ENCODE results near the gene MYEF2.

The MYEF2 gene

DNA sequence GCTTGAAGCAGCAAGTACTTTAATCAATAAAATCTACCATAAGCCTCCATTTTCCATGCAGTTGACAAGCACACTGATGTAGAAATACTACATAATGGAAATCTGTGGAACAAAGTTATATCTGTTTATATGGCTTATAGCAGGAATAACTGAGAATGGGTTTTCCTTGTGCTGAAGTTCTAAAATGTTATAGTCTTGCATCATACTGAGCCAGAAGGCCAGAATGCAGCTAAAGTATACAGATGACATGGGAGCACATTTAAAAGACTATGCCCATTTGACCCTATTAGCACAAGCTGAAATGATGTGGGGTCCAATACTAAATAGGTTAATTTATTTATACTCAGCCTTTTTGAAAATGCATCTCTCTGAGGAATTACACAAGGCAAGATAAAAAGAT, 32.2 kb downstream of the MYEF2 start:
- Histone ChIP-seq H2AK5ac (ENCODE audit: low read length) (no peak overlapping the region), H3K23ac (ENCODE audit: low read length) (no peak overlapping the region)

DNA sequence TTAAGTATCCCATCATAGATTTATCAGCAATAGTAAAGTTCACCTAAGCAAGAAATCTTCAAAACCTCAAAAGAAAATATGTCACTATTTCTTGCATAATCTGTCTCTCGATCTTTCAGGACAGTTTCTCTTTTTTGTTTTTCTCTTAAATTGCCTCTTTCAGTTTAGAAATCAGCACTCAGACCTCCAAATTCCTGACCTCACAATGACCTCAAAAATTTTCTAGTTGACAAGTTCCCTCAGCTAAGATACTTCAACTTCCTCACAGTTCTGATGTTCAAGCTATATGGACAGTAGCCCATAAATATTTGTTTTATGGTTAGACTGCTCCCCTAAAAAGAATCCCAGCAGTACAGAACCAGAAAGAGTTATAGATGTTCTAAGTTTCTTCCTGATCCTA, 33.2 kb downstream of the MYEF2 start:
- Histone ChIP-seq H3K27me3 (ENCODE audit: insufficient read depth, low read length, poor library complexity) (no peaks in the 10 kb centered on the region), H2BK120ac (ENCODE audit: low read depth, low read length) (no peak overlapping the region), H3K4me2 (ENCODE audit: low read length) (no peak overlapping the region), H4K5ac (ENCODE audit: low read length) (no peak overlapping the region), H3K9ac (ENCODE audit: low read length) (no peak overlapping the region), H3K79me1 (ENCODE audit: low read length) (no peaks in the 10 kb centered on the region), H2AK5ac (ENCODE audit: low read length) (no peak overlapping the region), H3K23ac (ENCODE audit: low read length) (no peak overlapping the region), H3K4me3 (ENCODE audit: low read length) (no peak overlapping the region), H3K79me2 (ENCODE audit: control insufficient read depth, insufficient read depth, low read length) (no peaks in the 10 kb centered on the region), H3K4me1 (ENCODE audit: control insufficient read depth, low read depth, low read length) (no peaks in the 10 kb centered on the region), H3K36me3 (ENCODE audit: control insufficient read depth, insufficient read depth, low read length) (no peaks in the 10 kb centered on the region), H2BK5ac (ENCODE audit: low read length) (no peak overlapping the region), H4K8ac (ENCODE audit: low read depth, low read length) (no peak overlapping the region), H3K56ac (ENCODE audit: low read length) (no peak overlapping the region), H3K4ac (ENCODE audit: low read depth, low read length) (no peak overlapping the region), H3K27ac (ENCODE audit: low read depth, low read length) (no peak overlapping the region), H2BK15ac (replicated peaks; ENCODE audit: low read depth) (no peak overlapping the region), H3K18ac (ENCODE audit: low read length) (no peak overlapping the region)
- DNase-seq: no peak
- WGBS (ENCODE audit: extremely low coverage, insufficient coverage, low lambda C conversion rate): no CpG with 5 or more reads among the region's 1 CpG

More for the DNA sequence above, 32.2 kb downstream of the MYEF2 start:
- Histone ChIP-seq H3K4ac (ENCODE audit: low read depth, low read length) (no peak overlapping the region), H3K9ac (ENCODE audit: low read length) (no peak overlapping the region), H2BK120ac (ENCODE audit: low read depth, low read length) (no peak overlapping the region), H3K36me3 (ENCODE audit: control insufficient read depth, insufficient read depth, low read length) (no peaks in the 10 kb centered on the region), H2BK15ac (replicated peaks; ENCODE audit: low read depth) (no peak overlapping the region), H3K18ac (ENCODE audit: low read length) (no peak overlapping the region), H4K8ac (ENCODE audit: low read depth, low read length) (no peak overlapping the region), H3K79me2 (ENCODE audit: control insufficient read depth, insufficient read depth, low read length) (no peaks in the 10 kb centered on the region), H2BK5ac (ENCODE audit: low read length) (no peak overlapping the region), H4K5ac (ENCODE audit: low read length) (no peak overlapping the region), H3K27ac (ENCODE audit: low read depth, low read length) (no peak overlapping the region), H3K27me3 (ENCODE audit: insufficient read depth, low read length, poor library complexity) (no peaks in the 10 kb centered on the region), H3K4me2 (ENCODE audit: low read length) (no peak overlapping the region), H3K4me3 (ENCODE audit: low read length) (no peak overlapping the region), H3K79me1 (ENCODE audit: low read length) (no peaks in the 10 kb centered on the region), H3K56ac (ENCODE audit: low read length) (no peak overlapping the region), H3K4me1 (ENCODE audit: control insufficient read depth, low read depth, low read length) (no peaks in the 10 kb centered on the region)
- DNase-seq: no peak

DNA sequence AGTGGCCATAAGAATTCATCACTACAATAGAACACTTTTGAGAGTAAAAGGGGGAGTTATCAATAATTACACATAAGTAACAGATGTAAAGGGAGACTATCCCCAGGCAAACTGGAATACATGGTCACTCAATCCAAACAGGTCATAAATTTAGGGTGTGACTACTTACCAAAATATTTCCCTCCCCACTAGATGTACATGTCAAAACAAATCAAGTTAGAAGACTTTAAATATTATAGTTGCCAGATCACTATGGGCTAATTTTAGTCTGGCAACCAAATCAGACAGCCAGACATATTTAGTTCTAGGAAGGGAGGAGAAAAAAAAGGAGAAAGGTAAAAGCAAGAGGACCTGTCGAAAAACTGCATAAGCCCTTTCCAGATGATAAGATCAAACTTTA, 34.2 kb downstream of the MYEF2 start:
- WGBS (ENCODE audit: extremely low coverage, insufficient coverage, low lambda C conversion rate): no CpG with 5 or more reads among the region's 1 CpG
- Histone ChIP-seq H3K79me2 (ENCODE audit: control insufficient read depth, insufficient read depth, low read length) (no peaks in the 10 kb centered on the region), H3K79me1 (ENCODE audit: low read length) (no peaks in the 10 kb centered on the region)

DNA sequence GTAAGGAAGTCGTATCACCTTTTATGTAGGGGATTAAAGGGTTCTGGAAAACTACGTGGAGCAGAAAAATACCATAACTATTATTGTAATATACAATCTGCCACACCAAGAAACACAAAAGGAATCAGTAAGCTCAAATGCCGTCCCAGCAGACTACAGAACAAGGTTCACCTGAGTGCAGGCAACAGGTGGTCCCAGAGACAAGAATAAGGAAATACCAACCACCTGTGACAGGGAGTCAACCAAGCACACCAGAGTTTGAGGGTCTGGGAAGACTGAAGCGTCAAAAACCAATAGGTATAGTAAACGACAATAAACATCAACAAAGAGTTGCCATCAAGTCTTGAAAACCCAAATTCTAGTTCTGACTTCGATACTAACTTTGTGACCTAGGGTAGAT, 45.2 kb downstream of the MYEF2 start:
- H3K4me1 ChIP-seq (ENCODE audit: control insufficient read depth, low read depth, low read length): no peaks in the 10 kb centered on the region
- no peak overlapping the region for H2BK15ac ChIP-seq (replicated peaks; ENCODE audit: low read depth)
- no peak overlapping the region for H3K4ac ChIP-seq (ENCODE audit: low read depth, low read length)
- H2BK120ac ChIP-seq (ENCODE audit: low read depth, low read length): no peak overlapping the region
- no peak overlapping the region for H3K27ac ChIP-seq (ENCODE audit: low read depth, low read length)
- H4K8ac ChIP-seq (ENCODE audit: low read depth, low read length): no peak overlapping the region
- H3K4me2 ChIP-seq (ENCODE audit: low read length): no peak overlapping the region
- no CpG with 5 or more reads among the region's 6 CpGs for WGBS (ENCODE audit: extremely low coverage, insufficient coverage, low lambda C conversion rate)
- DNase-seq: no peak
- no peak overlapping the region for H3K18ac ChIP-seq (ENCODE audit: low read length)
- H3K9ac ChIP-seq (ENCODE audit: low read length): no peak overlapping the region
- no peaks in the 10 kb centered on the region for H3K36me3 ChIP-seq (ENCODE audit: control insufficient read depth, insufficient read depth, low read length)
- no peaks in the 10 kb centered on the region for H3K79me1 ChIP-seq (ENCODE audit: low read length)
- no peak overlapping the region for H3K23ac ChIP-seq (ENCODE audit: low read length)
- no peaks in the 10 kb centered on the region for H3K79me2 ChIP-seq (ENCODE audit: control insufficient read depth, insufficient read depth, low read length)
- no peak overlapping the region for H3K4me3 ChIP-seq (ENCODE audit: low read length)
- no peaks in the 10 kb centered on the region for H3K27me3 ChIP-seq (ENCODE audit: insufficient read depth, low read length, poor library complexity)
- H2BK5ac ChIP-seq (ENCODE audit: low read length): no peak overlapping the region
- H4K5ac ChIP-seq (ENCODE audit: low read length): no peak overlapping the region
- H2AK5ac ChIP-seq (ENCODE audit: low read length): no peak overlapping the region
- H3K56ac ChIP-seq (ENCODE audit: low read length): no peak overlapping the region

More for the DNA sequence above, 34.2 kb downstream of the MYEF2 start:
- Histone ChIP-seq H3K36me3 (ENCODE audit: control insufficient read depth, insufficient read depth, low read length) (no peaks in the 10 kb centered on the region), H3K23ac (ENCODE audit: low read length) (no peak overlapping the region), H2BK5ac (ENCODE audit: low read length) (no peak overlapping the region), H2BK15ac (replicated peaks; ENCODE audit: low read depth) (no peak overlapping the region), H3K27ac (ENCODE audit: low read depth, low read length) (no peak overlapping the region), H3K18ac (ENCODE audit: low read length) (no peak overlapping the region), H3K27me3 (ENCODE audit: insufficient read depth, low read length, poor library complexity) (no peaks in the 10 kb centered on the region), H3K4me2 (ENCODE audit: low read length) (no peak overlapping the region), H2BK120ac (ENCODE audit: low read depth, low read length) (no peak overlapping the region), H3K4me1 (ENCODE audit: control insufficient read depth, low read depth, low read length) (no peaks in the 10 kb centered on the region), H3K56ac (ENCODE audit: low read length) (no peak overlapping the region), H3K9ac (ENCODE audit: low read length) (no peak overlapping the region), H3K4me3 (ENCODE audit: low read length) (no peak overlapping the region), H2AK5ac (ENCODE audit: low read length) (no peak overlapping the region), H3K4ac (ENCODE audit: low read depth, low read length) (no peak overlapping the region), H4K8ac (ENCODE audit: low read depth, low read length) (no peak overlapping the region), H4K5ac (ENCODE audit: low read length) (no peak overlapping the region)
- DNase-seq: no peak

DNA sequence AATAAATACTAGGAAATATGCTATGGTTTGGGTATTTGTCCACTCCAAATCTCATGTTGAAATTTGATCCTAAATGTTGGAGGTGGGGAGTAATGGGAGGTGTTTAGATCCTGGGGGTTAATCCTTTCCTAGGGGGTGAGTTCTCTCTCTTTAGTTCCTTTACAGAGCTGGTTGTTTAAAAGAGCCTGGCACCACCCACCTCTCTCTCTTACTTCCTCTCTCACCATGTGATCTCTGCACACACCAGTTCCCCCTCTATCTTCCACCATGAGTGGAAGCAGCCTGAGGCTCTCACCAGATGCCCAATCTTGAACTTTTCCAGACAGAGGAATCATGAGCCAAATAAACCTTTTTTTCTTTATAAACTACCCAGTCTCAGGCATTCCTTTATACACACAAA, 46.8 kb downstream of the MYEF2 start:
- no peaks in the 10 kb centered on the region for H3K27me3 ChIP-seq (ENCODE audit: insufficient read depth, low read length, poor library complexity)
- no peaks in the 10 kb centered on the region for H3K4me1 ChIP-seq (ENCODE audit: control insufficient read depth, low read depth, low read length)
- DNase-seq: no peak
- H2BK15ac ChIP-seq (replicated peaks; ENCODE audit: low read depth): no peak overlapping the region
- H2AK5ac ChIP-seq (ENCODE audit: low read length): no peak overlapping the region
- H3K79me2 ChIP-seq (ENCODE audit: control insufficient read depth, insufficient read depth, low read length): no peaks in the 10 kb centered on the region
- no peak overlapping the region for H3K27ac ChIP-seq (ENCODE audit: low read depth, low read length)
- H4K5ac ChIP-seq (ENCODE audit: low read length): no peak overlapping the region
- no peak overlapping the region for H3K23ac ChIP-seq (ENCODE audit: low read length)
- H3K36me3 ChIP-seq (ENCODE audit: control insufficient read depth, insufficient read depth, low read length): no peaks in the 10 kb centered on the region
- H3K9ac ChIP-seq (ENCODE audit: low read length): no peak overlapping the region
- no peak overlapping the region for H2BK5ac ChIP-seq (ENCODE audit: low read length)
- H3K4me2 ChIP-seq (ENCODE audit: low read length): no peak overlapping the region
- H2BK120ac ChIP-seq (ENCODE audit: low read depth, low read length): no peak overlapping the region
- H4K8ac ChIP-seq (ENCODE audit: low read depth, low read length): no peak overlapping the region
- H3K4ac ChIP-seq (ENCODE audit: low read depth, low read length): no peak overlapping the region
- no peak overlapping the region for H3K56ac ChIP-seq (ENCODE audit: low read length)
- H3K18ac ChIP-seq (ENCODE audit: low read length): no peak overlapping the region
- H3K4me3 ChIP-seq (ENCODE audit: low read length): no peak overlapping the region
- H3K79me1 ChIP-seq (ENCODE audit: low read length): no peaks in the 10 kb centered on the region

DNA sequence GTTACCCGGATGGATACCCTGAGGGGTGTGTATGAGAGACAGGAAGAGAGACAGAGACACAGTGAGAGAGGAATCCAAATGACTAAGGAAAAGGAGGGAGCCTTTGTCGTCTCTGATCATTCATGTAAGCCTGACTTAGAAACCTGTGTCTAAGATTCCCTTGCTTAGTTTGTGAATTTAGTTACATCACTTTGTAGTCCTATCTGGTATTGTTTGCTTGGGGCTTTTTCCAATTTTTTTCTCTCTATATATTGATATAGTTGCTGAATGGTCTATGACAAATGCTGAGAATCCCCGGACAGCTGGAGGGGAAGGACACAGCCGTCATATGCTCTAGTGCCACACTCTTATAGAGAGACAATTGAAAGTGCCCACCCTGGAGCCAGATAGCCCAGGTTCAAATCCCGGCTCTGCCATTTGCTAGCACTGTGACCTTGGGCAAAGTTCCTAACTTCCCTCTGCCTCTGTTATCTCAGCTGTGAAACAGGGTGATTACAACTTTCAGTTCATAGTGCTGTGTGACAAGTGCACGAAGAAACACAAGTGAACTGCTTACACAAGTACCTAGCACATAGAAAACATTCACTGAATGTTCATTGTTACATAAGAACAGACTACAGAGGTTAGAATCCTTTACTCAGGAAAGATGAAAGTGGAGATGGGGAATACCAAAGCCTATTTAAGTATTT, 51.3 kb downstream of the MYEF2 start:
- Histone ChIP-seq H3K79me1 (ENCODE audit: low read length) (no peaks in the 10 kb centered on the region), H4K8ac (ENCODE audit: low read depth, low read length) (no peak overlapping the region), H3K4me3 (ENCODE audit: low read length) (no peak overlapping the region), H3K56ac (ENCODE audit: low read length) (no peak overlapping the region), H3K27me3 (ENCODE audit: insufficient read depth, low read length, poor library complexity) (no peaks in the 10 kb centered on the region), H3K79me2 (ENCODE audit: control insufficient read depth, insufficient read depth, low read length) (no peaks in the 10 kb centered on the region), H3K9ac (ENCODE audit: low read length) (no peak overlapping the region), H3K4me1 (ENCODE audit: control insufficient read depth, low read depth, low read length) (no peaks in the 10 kb centered on the region), H2BK5ac (ENCODE audit: low read length) (no peak overlapping the region), H3K27ac (ENCODE audit: low read depth, low read length) (no peak overlapping the region), H3K36me3 (ENCODE audit: control insufficient read depth, insufficient read depth, low read length) (no peaks in the 10 kb centered on the region), H3K18ac (ENCODE audit: low read length) (no peak overlapping the region), H3K4me2 (ENCODE audit: low read length) (no peak overlapping the region), H3K23ac (ENCODE audit: low read length) (no peak overlapping the region), H2AK5ac (ENCODE audit: low read length) (no peak overlapping the region), H2BK15ac (replicated peaks; ENCODE audit: low read depth) (no peak overlapping the region), H3K4ac (ENCODE audit: low read depth, low read length) (no peak overlapping the region), H2BK120ac (ENCODE audit: low read depth, low read length) (no peak overlapping the region), H4K5ac (ENCODE audit: low read length) (no peak overlapping the region)
- no CpG with 5 or more reads among the region's 6 CpGs for WGBS (ENCODE audit: extremely low coverage, insufficient coverage, low lambda C conversion rate)
- no peak for DNase-seq
